NT2/D1 (cell line): ENCODE data around the gene LSM14B.

ENCODE experiments used
- SUZ12 ChIP-seq: IDR thresholded peaks from 2 replicates; pipeline ENCODE4 v1.6.1; 2011; ENCODE audit not compliant: insufficient read length, insufficient read depth; ENCODE audit errors: extremely low read depth
- ZNF274 ChIP-seq: IDR thresholded peaks from 2 replicates; pipeline ENCODE4 v1.6.1; 2011; ENCODE audit warnings: mild to moderate bottlenecking, low read depth, low read length

GRCh38 chr20:62087227-62087626, 35.0 kb upstream of the LSM14B start:
- no peak for TF ChIP-seq SUZ12
- TF ChIP-seq ZNF274, result no peak
